Panc1 (cell line): ENCODE measurements around the gene LAP3.

ENCODE experiments used
- POLR2AphosphoS5 ChIP-seq: IDR thresholded peaks from 2 replicates; pipeline ENCODE4 v1.6.1; 2012; ENCODE audit warnings: mild to moderate bottlenecking, low read depth, low read length, moderate library complexity
- REST ChIP-seq, 2 experiments: IDR thresholded peaks; 2 replicates each; pipeline ENCODE4 v1.6.1; 2011 to 2012; ENCODE audit warnings: low read depth in 2 of 2, control low read depth in 1 of 2, low read length in 1 of 2, mild to moderate bottlenecking in 1 of 2, moderate library complexity in 1 of 2; ENCODE audit not compliant: insufficient read depth in 1 of 2
- SIN3A ChIP-seq: IDR thresholded peaks from 2 replicates; pipeline ENCODE4 v1.6.1; 2012; ENCODE audit warnings: low read depth, mild to moderate bottlenecking, low read length, moderate library complexity, borderline replicate concordance; ENCODE audit not compliant: insufficient read depth
- TF ChIP-seq, protein P1 (sequence below): fragments of 450-650 bp; IDR thresholded peaks from 2 replicates; pipeline ENCODE4 v1.5.1; 2017; ENCODE audit warnings: mild to moderate bottlenecking

- TF ChIP-seq, protein P1, sequence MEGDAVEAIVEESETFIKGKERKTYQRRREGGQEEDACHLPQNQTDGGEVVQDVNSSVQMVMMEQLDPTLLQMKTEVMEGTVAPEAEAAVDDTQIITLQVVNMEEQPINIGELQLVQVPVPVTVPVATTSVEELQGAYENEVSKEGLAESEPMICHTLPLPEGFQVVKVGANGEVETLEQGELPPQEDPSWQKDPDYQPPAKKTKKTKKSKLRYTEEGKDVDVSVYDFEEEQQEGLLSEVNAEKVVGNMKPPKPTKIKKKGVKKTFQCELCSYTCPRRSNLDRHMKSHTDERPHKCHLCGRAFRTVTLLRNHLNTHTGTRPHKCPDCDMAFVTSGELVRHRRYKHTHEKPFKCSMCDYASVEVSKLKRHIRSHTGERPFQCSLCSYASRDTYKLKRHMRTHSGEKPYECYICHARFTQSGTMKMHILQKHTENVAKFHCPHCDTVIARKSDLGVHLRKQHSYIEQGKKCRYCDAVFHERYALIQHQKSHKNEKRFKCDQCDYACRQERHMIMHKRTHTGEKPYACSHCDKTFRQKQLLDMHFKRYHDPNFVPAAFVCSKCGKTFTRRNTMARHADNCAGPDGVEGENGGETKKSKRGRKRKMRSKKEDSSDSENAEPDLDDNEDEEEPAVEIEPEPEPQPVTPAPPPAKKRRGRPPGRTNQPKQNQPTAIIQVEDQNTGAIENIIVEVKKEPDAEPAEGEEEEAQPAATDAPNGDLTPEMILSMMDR: no peak
- TF ChIP-seq SIN3A: no peak
- TF ChIP-seq POLR2AphosphoS5: no peak
- no peak for TF ChIP-seq REST (IDR thresholded peaks at IDR 0.05; ENCODE audit: insufficient read depth in 1 of 2, low read depth in 2 of 2, low read length in 1 of 2)
Measured at GRCh38 chr4:17589355-17589754, 12.4 kb downstream of the LAP3 start.
